HL-60/S4 treated with retinoic acid at 250 ng/mL for 4 days and 3 days (cell line): ENCODE results near the gene PDE1A.

Experiments used
- in situ Hi-C: fragments of 300-500 bp; cut with MboI; formaldehyde crosslinking; loops from 2 replicates; pipeline ENCODE4 v1.7.0; 2022; ENCODE audit warnings: low sequenced_read_pairs

Gene PDE1A

DNA sequence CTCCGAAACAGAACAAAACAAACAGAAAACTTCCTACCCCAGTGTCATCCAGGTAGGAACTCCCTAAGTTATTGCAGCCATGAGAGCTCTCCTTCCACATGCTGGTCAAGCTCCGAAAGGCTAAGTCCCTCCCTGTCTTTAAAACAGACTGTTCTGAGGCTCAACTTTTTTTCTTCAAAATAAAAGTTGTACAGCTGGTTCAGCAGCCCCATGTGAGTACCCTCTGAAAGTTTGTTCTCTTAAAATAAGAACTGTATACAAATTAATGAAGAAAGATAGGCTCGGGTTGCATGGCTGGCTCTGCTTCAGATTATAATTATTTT lies at the start of gene PDE1A:
Gene PDE1A, minus strand, starts transcription at position 119 of the 323 bp plus-strand sequence.
- in situ Hi-C loops: no loop called here

GRCh38 chr2:182473635-182474034 lies 46.8 kb upstream of the PDE1A start:
- in situ Hi-C loops: no loop called here

- in situ Hi-C loops: no loop called here
Measured at GRCh38 chr2:182463760-182464159, 36.9 kb upstream of the PDE1A start.

DNA sequence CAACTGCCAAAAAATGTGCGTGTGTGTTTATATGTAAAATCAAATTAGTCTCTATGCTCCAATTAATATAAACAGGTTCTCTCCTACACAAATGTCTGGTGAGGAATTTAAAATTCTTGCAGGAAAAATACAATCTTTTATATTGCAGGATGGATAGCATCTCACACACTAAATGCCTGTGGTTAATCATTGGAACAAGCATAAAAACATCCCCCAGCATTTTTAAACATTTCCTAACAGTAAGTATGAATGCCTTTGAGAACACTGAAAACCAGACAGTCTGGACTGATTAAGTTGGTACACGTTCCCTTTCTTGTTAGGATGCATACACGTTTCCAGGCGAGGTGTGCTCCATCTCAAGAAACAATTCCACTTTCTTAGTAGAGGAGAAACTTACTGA lies 29.9 kb upstream of the PDE1A start:
- in situ Hi-C loops: no loop called here

- in situ Hi-C loops: no loop called here
Measured at GRCh38 chr2:182452456-182452990, 25.7 kb upstream of the PDE1A start.

DNA sequence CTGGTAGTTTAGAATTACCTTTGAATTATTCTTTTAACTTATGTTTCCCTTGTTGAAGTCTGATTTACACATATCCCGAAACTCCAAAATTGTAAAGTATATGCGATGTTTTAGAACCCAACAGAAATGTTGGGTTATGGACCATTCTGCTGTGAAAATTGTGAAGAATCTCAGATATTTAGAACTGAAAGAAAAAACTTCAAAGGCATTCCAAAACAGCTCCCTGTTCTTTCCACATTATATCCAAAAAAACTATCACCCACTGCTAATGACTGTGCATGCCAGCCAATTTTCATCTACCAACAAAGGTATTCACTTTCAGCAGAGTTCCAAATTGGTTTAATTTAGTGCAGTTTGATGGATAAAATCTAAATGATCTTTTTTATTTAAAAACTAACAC lies 21.5 kb upstream of the PDE1A start:
- in situ Hi-C loops: no loop called here

GRCh38 chr2:182447863-182448262 lies 21.0 kb upstream of the PDE1A start:
- in situ Hi-C loops: no loop called here

DNA sequence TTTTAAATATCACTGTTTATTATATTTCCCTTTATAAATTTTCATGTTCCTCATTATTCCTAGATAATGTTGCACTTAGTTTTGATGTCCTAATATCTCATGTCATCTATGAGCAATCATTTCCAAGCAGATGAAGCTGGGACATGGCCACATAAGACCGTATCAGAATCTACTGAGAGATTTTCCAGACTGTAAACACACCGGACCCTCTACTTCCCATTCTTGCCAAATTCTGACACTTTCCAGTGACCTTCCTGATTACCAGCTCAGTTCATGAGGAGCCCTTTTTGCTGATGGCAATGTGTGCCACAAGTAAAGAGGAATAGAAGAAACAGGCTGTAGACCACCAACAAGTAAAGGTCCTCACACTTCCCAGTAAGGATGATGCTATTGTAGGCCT lies 20.3 kb upstream of the PDE1A start:
- in situ Hi-C loops: no loop called here

DNA sequence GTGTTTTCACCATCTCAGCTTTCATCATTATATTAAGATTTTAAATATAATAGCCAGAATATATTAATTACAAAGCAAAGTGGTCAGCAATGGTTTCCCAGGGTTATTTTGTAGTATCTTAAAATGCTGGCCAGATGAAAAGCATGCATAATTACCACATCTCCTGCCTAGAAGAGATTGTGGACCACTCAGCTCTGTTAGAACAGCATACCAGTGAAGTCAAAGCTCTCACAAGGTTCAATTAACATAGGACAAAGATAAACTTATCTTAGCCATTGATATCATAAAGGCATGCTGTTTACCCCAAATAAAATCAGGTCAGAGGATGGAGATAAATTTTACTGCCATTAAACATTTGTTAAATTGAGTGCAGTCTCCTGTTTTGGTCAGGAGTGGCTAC lies 19.3 kb upstream of the PDE1A start:
- in situ Hi-C loops: no loop called here

DNA sequence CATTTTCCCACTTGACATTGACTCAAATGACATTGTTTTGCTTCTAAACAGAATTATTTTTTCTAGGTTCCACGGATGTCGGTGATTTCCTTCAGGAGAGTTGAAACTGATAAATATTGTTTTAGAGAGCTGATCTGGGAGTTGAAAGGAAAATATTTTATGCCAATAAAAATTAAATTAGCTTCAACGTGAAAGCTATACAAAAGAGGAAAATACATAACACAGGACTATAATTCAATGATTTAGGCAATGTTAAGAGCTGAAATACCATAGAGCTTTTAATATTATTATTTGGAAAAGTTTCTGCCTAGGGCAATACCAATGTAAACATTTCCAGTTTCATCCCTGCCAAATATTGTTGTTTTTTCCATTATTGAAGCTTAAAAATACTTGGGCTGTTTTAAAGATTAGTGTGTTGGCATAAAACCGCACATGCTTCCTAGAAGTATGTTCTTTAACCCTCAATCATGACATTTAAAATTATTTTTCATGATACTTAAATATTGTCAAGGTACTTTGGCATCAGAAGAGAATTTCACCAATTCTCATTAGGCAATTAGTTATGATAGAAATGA lies 18.6 kb upstream of the PDE1A start:
- in situ Hi-C loops: no loop called here

DNA sequence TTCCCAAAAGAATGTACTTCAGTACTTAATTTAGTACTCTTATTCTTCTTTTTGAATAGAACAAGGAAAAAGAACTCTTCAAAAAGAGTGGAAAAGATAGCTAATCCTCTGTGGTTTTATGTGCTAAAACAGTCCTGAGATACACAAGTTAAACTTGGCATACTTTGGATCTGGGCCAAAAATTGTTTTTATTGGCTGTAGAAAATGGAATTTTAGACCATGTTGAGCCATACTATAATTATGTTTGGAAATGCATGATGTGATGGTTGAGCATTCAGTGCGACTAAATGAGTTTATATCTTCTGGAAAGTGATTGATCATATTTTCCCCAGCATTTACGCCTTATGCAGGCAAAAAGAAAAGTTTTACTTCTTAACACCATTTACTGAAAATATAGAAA lies 18.0 kb upstream of the PDE1A start:
- in situ Hi-C loops: no loop called here

DNA sequence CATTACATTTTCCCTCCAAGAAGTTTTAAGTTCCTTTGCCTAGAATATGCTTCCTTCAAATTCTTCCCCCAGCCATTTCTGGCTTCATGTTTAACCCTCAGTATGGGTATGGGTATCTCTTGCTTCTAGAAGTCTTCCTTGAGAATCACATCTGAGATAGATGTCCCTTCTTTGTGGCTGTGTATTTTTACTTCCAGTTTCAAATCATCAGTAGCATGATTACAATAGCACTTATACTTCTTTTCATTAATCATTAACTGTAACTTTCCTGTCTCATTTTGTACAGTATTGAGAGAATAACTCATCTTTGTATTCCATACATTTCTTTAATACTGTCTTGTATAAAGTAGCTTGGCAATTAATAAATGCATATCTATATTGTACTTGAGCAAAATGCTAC lies 17.3 kb upstream of the PDE1A start:
- in situ Hi-C loops: no loop called here

DNA sequence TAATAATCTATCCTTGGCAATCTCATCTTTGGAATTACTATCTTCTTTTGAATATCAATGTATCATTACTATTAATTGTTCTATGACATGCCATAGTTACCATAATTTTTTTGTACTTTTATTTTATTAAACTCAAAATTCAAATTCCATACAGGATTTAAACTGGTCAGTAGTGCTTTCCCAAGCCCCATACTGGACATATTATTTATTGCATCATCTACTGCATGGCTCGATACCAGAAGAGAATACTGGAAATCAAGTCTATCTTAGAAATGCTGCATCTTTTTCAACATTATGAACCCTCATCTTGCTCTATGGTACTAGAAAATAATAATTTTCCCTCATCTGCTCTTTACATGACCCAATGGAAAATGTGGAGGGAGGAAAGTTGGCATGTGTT lies 9.4 kb upstream of the PDE1A start:
- in situ Hi-C loops: no loop called here

DNA sequence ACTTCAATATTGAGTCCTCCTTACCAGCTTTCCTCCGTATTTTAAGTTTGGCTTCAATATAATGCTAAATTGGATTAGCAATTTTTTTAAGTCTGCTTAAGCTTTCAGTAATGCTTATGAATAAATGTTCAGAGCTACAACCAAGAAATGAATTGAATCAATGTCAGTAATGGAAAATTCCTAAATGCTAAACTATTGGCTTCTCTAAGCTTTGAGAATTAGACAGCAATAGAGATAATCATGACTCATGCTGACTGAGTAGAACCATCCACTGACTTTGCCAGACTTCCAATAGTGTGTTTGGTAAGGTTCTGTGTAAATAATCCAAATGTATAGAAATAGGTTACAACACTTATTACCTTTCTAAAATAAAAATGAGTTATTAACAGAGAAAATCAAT lies 8.9 kb upstream of the PDE1A start:
- in situ Hi-C loops: no loop called here

GRCh38 chr2:182432051-182432450 lies 5.2 kb upstream of the PDE1A start:
- in situ Hi-C loops: no loop called here

- in situ Hi-C loops: no loop called here
Measured at GRCh38 chr2:182428476-182428875, 1.6 kb upstream of the PDE1A start.

- in situ Hi-C loops: no loop called here
Measured at GRCh38 chr2:182426082-182426917, 536 bp downstream of the PDE1A start.

DNA sequence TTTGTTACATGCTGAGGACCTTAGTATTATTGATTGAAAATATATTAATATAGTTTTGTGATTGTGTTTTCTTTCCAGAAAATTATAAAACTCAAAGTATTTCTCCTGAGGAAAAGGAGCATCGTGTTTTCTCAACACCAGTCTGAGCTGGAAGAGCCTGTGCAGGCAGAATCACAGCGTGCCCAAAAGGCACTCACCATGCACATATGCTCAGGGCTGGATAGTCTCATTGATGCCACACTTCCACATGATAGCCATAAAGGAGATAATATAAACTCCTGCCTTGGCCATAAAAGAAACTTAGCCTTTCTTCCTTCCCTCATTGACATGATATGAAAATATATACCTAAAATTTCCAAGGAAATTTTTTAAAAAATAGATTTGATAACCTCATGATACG lies 4.0 kb downstream of the PDE1A start:
- in situ Hi-C loops: no loop called here

GRCh38 chr2:182420669-182421068 lies 6.2 kb downstream of the PDE1A start:
- in situ Hi-C loops: no loop called here

- in situ Hi-C loops: no loop called here
Measured at GRCh38 chr2:182416861-182417260, 10.0 kb downstream of the PDE1A start.

DNA sequence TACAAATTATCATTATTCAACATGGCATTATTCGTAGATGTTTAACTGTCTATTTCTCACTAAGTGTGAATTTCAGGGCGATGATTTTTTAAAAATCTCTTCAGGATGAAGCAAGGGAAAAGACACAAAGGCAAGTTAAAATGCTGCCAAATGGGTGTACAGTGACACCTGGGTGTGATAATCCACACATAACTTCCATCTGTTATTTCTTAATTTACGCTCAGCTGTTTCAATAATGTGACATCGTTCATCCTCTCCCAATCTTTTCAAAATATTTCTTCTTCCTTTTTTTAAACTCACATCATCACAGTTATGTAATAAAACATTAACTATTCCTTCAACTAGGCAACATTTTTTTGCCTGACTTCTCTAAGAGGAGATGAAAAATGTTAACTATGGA lies 10.6 kb downstream of the PDE1A start:
- in situ Hi-C loops: no loop called here

GRCh38 chr2:182415771-182416170 lies 11.1 kb downstream of the PDE1A start:
- in situ Hi-C loops: no loop called here

GRCh38 chr2:182412858-182413257 lies 14.0 kb downstream of the PDE1A start:
- in situ Hi-C loops: no loop called here
